Activated T-cell treated with anti-CD3 and anti-CD28 coated beads for 48 hours (primary cell): ENCODE data around the gene RETREG3.
"Not testable (repeated sequence)": the region's sequence is repeated elsewhere in the genome, so short reads cannot be mapped to it uniquely, and the experiment has no call there.

Source experiments
- DNase-seq: peaks from one replicate; pipeline ENCODE4 v3.0.0-alpha.2; 2020; ENCODE audit warnings: low read depth

RETREG3 gene

GRCh38 chr17:42573095-42573494 lies 36.1 kb downstream of the RETREG3 start:
- no peak for DNase-seq

- no peak for DNase-seq
Measured at GRCh38 chr17:42571435-42572225, 37.5 kb downstream of the RETREG3 start.

- DNase-seq = no peak
Measured at GRCh38 chr17:42568341-42569111, 40.6 kb downstream of the RETREG3 start.

GRCh38 chr17:42566883-42567573 lies 42.1 kb downstream of the RETREG3 start, which contains the start of gene MLX:
Gene MLX (plus strand): TSS chr17:42567100. CDS start chr17:42567125, 25 bp downstream.
- DNase-seq = peak; percentile 93

- DNase-seq = no peak
Measured at GRCh38 chr17:42566215-42566882, 42.8 kb downstream of the RETREG3 start.

- DNase-seq = no peak
Measured at GRCh38 chr17:42565523-42566214, 43.5 kb downstream of the RETREG3 start.

GRCh38 chr17:42564815-42565522 lies 44.2 kb downstream of the RETREG3 start:
- no peak for DNase-seq

- no peak for DNase-seq
Measured at GRCh38 chr17:42563950-42564349, 45.2 kb downstream of the RETREG3 start.

- no peak for DNase-seq
Measured at GRCh38 chr17:42563543-42563942, 45.6 kb downstream of the RETREG3 start.

- no peak for DNase-seq
Measured at GRCh38 chr17:42563143-42563509, 46.0 kb downstream of the RETREG3 start.

- DNase-seq = no peak
Measured at GRCh38 chr17:42562388-42563142, 46.6 kb downstream of the RETREG3 start.

GRCh38 chr17:42561897-42562387 lies 47.2 kb downstream of the RETREG3 start, which contains the start of gene COASY:
Gene COASY (plus strand): TSS chr17:42562148. CDS start chr17:42562623, 475 bp downstream.
- peak; percentile 89 for DNase-seq

- no peak for DNase-seq
Measured at GRCh38 chr17:42560246-42560645, 48.9 kb downstream of the RETREG3 start.

- DNase-seq = no peak
Measured at GRCh38 chr17:42559075-42559474, 50.1 kb downstream of the RETREG3 start.

- DNase-seq = not testable (repeated sequence)
Measured at GRCh38 chr17:42555961-42556617, 53.1 kb downstream of the RETREG3 start.

- DNase-seq = no peak
Measured at GRCh38 chr17:42555122-42555622, 54.0 kb downstream of the RETREG3 start.

- DNase-seq = peak; percentile 80
Measured at GRCh38 chr17:42554250-42555121, 54.7 kb downstream of the RETREG3 start.

GRCh38 chr17:42553866-42554249 lies 55.3 kb downstream of the RETREG3 start:
- no peak for DNase-seq
